ENCODE data around the gene ATP6V1F. TPM values are rescaled to one million over a fixed set of nuclear protein-coding genes. Genes with fewer than 3 reads are reported as not detected.
A peak's percentile ranks its signal among the peaks of the same experiment; 100 is the strongest.

Gene ATP6V1F
- total RNA-seq, 2 donors from 2014 or later: 122 to 157 TPM

- TF ChIP-seq CTCF (conservative IDR thresholded peaks at IDR 0.05): peak; percentile 11
- Mint-ChIP-seq H3K36me3 (ENCODE audit: low read depth) (peaks cover 4% of the 10 kb centered on the region), H3K9me3 (no peaks in the 10 kb centered on the region), H3K4me1 (no peaks in the 10 kb centered on the region), H3K4me3 (peak overlapping the region; percentile 12), H3K27me3 (ENCODE audit: insufficient read depth) (peaks cover 9% of the 10 kb centered on the region), H3K27ac (no peak overlapping the region)
- H3K4me1 ChIP-seq (ENCODE audit: control insufficient read depth, insufficient read depth, low read length): no peaks in the 10 kb centered on the region
- no peak overlapping the region for H3K4me3 ChIP-seq (ENCODE audit: low read length)
- H3K9me3 ChIP-seq (ENCODE audit: control insufficient read depth, low read length): no peaks in the 10 kb centered on the region
- H3K27ac ChIP-seq (ENCODE audit: low read depth, low read length): no peak overlapping the region
- no peak overlapping the region for H3K9ac ChIP-seq (ENCODE audit: extremely low read depth, low read length, poor library complexity, severe bottlenecking)
- H3K36me3 ChIP-seq (ENCODE audit: control insufficient read depth, insufficient read depth, low read length): no peaks in the 10 kb centered on the region
- peak; percentile 89 for DNase-seq
- WGBS, 2 experiments (ENCODE audit: insufficient coverage in 1 of 2, insufficient read length in 1 of 2): 74 to 91% methylated on average over 14 to 38 of the region's 41 CpGs
- no peaks in the 10 kb centered on the region for H3K27me3 ChIP-seq (ENCODE audit: control insufficient read depth, insufficient read depth, low read length, poor library complexity, severe bottlenecking)
These were observed 28.7 kb downstream of the ATP6V1F start for GRCh38 chr7:128891110-128891941.

- no peak for DNase-seq
- H3K4me1 ChIP-seq (ENCODE audit: control insufficient read depth, insufficient read depth, low read length): no peaks in the 10 kb centered on the region
These were observed 29.2 kb downstream of the ATP6V1F start for GRCh38 chr7:128891942-128892269.

GRCh38 chr7:128892521-128893250 lies 30.0 kb downstream of the ATP6V1F start:
- Mint-ChIP-seq H3K27me3 (ENCODE audit: insufficient read depth) (peaks cover 9% of the 10 kb centered on the region), H3K4me3 (no peak overlapping the region), H3K9me3 (no peaks in the 10 kb centered on the region), H3K4me1 (no peaks in the 10 kb centered on the region), H3K36me3 (ENCODE audit: low read depth) (peaks cover 11% of the 10 kb centered on the region), H3K27ac (no peak overlapping the region)
- no peak overlapping the region for H3K9ac ChIP-seq (ENCODE audit: extremely low read depth, low read length, poor library complexity, severe bottlenecking)
- no peaks in the 10 kb centered on the region for H3K4me1 ChIP-seq (ENCODE audit: control insufficient read depth, insufficient read depth, low read length)
- no peak overlapping the region for H3K4me3 ChIP-seq (ENCODE audit: low read length)
- H3K27ac ChIP-seq (ENCODE audit: low read depth, low read length): no peak overlapping the region
- no peak for TF ChIP-seq CTCF (conservative IDR thresholded peaks at IDR 0.05)
- no peak for DNase-seq
- no peaks in the 10 kb centered on the region for H3K27me3 ChIP-seq (ENCODE audit: control insufficient read depth, insufficient read depth, low read length, poor library complexity, severe bottlenecking)
- H3K36me3 ChIP-seq (ENCODE audit: control insufficient read depth, insufficient read depth, low read length): peaks cover 2% of the 10 kb centered on the region
- H3K9me3 ChIP-seq (ENCODE audit: control insufficient read depth, low read length): no peaks in the 10 kb centered on the region
- 89 to 93% methylated on average over 7 to 13 of the region's 13 CpGs for WGBS, 2 experiments (ENCODE audit: insufficient coverage in 1 of 2, insufficient read length in 1 of 2)

More at GRCh38 chr7:128891942-128892269, 29.2 kb downstream of the ATP6V1F start:
- Mint-ChIP-seq H3K27me3 (ENCODE audit: insufficient read depth) (peaks cover 9% of the 10 kb centered on the region), H3K27ac (no peak overlapping the region), H3K4me1 (no peaks in the 10 kb centered on the region), H3K9me3 (no peaks in the 10 kb centered on the region), H3K36me3 (ENCODE audit: low read depth) (peaks cover 7% of the 10 kb centered on the region), H3K4me3 (peak overlapping the region; percentile 12)
- Histone ChIP-seq H3K9ac (ENCODE audit: extremely low read depth, low read length, poor library complexity, severe bottlenecking) (no peak overlapping the region), H3K27ac (ENCODE audit: low read depth, low read length) (no peak overlapping the region), H3K9me3 (ENCODE audit: control insufficient read depth, low read length) (no peaks in the 10 kb centered on the region), H3K36me3 (ENCODE audit: control insufficient read depth, insufficient read depth, low read length) (no peaks in the 10 kb centered on the region), H3K27me3 (ENCODE audit: control insufficient read depth, insufficient read depth, low read length, poor library complexity, severe bottlenecking) (no peaks in the 10 kb centered on the region), H3K4me3 (ENCODE audit: low read length) (no peak overlapping the region)
- TF ChIP-seq CTCF (conservative IDR thresholded peaks at IDR 0.05): no peak
- WGBS, 2 experiments (ENCODE audit: insufficient coverage in 1 of 2, insufficient read length in 1 of 2): 94 to 95% methylated on average over 7 to 9 of the region's 11 CpGs
